SHP77 treated with DMSO at 0.1 percent for 48 hours (cell line): ENCODE data around the gene WNT9B.
A peak's percentile ranks its signal among the peaks of the same experiment; 100 is the strongest.
"Not testable (repeated sequence)": the region's sequence is repeated elsewhere in the genome, so short reads cannot be mapped to it uniquely, and the experiment has no call there.

Source experiments
- DNase-seq: peaks from one replicate; lab custom pipeline; 2025; lab: John Stamatoyannopoulos, UW

Gene WNT9B

DNA sequence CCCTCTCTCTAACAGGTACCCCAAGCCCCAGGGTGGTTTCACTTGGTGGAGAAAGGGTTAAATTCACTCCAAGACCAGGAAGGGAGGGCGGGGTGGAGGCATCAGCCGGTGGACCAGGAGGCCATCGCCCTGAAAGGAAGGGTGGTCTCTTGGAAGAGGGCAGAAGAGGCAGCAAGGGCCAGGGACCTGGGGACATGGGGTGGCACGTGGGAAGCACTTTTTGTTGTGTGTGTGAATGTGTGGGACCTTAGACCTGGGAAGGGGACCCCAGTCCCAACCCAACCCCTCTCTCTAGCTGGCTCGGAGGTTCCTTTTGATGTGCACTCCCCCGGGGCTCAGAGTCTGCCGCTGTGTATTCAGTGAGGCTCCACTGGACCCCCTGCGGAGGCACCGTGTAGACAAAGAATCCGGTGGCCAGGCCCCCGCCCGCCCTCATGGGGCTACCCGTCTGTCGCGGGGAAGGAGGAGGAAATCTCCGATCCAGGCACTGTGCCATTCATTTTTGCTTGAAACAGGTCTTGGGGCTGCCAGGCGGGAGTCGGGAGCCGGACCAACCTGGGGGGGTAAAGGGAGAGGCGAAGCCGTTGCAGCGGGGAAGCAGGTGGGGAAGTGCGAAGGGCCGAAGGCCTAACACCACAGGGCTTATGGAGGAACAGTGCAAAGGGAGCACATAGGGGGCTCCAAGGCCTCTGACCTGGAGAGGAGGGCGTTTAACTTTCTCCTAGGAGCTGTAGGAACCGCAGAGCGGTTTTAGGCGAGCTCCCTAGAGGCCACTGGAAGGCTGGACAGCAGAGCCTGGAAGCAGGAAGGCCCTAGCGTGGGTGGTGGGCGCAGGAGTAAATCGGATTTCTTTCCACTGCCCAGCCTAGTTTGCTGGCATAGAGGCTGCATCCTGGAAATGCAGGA is 29.6 kb upstream of the WNT9B start:
- DNase-seq, result no peak

DNA sequence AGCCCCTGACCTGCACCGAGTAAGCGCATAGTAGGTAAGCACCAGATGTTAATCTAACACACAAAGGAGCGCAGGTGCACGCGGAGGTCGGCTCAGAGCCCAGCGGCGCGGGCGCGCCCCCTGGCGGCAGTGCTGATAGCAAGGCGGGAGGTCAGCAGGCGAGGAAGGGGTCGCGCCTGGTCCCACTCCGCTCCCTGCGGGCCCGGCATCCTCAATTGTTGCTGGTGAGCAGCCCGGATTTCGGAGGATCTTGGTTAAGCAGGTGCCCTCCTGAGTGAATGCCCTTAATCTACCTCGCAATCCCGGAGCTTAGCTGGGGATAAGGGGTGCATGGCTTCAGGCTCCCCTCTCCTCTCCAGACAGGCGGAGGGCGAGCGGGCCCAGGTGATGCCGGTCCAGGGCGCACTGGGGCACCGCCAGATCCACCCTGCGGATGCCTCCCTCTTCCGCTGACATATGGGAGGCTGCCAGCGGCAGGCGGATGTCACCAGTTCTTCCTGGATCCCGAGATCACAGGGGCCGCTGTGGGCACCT is 28.9 kb upstream of the WNT9B start:
- no peak for DNase-seq

- no peak for DNase-seq
These were observed 27.7 kb upstream of the WNT9B start for GRCh38 chr17:46823657-46824056.

DNA sequence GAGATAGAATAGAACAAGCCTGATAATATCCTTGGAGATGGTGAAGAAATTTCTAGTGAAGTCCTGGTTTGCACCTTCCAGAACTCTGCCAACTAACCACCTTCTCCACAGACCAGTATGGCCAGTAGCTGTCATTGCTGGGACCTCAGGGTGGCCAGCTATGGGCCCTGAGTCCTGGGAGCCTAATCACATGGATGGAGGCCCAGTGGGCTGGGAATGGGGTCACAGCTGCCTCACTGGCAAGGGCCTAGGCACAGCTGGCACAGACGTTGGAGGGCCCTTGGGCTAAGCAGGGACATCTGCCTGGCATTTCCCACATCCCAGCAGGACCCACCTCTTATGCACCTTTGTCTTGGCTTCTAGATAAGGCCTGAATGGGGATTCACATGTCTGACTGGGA is 25.3 kb upstream of the WNT9B start:
- no peak for DNase-seq

DNA sequence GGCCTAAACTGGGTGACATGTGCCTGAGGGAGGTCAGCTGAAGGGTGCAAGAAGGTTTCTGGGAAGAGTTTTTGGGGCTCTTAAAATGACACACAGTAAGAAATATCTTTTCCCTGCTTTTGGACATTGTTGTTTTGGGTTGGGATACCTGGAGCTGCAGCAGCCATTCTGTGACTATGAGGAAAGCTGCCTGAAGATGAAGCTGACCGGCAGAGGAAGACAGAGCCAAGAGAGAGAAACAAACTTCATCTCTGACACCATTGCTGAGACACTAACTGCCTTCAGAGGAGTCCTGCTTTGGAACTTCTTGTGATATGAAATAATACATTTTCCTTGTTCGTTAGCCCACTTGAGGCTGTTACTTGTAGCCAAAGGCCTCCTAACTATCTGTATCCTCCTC is 24.1 kb upstream of the WNT9B start:
- no peak for DNase-seq

DNA sequence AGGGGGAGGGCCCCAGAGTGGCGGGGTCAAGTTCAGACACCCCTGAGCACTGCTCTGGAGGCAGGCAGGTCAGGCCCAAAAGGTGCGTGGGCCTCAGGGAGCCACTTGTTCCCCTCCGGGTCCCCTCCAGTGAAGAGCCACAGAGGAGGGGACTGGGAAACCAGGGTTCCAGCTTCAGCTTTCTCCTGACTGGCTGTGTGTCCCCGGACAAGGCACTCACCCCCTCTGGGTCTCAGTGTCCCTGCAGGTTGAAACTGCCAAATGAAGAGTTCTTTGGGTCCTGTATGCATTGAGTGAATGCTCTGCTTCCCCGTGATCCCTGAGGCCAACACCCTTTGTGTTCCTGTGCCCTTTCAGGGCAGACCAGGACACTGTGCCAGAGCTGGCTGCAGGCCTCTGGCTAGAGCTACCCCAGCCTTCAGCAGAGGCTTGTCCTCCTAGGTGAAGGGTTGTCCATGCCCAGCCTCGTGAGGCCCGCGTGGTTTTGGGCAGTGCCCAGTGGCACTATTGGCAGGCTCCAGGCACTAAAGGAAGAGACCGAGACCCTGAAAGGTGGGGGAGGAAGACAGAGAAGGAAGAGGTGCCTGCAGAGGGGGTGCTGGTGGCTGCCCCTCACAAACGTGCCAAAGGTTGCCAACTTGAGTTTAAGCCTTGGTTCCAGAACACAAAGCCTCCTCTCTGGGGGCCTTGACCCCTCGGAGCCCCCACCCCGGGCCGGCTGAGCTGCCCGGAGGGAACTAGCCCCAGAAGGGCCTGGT is 19.6 kb upstream of the WNT9B start:
- DNase-seq, result no peak

DNA sequence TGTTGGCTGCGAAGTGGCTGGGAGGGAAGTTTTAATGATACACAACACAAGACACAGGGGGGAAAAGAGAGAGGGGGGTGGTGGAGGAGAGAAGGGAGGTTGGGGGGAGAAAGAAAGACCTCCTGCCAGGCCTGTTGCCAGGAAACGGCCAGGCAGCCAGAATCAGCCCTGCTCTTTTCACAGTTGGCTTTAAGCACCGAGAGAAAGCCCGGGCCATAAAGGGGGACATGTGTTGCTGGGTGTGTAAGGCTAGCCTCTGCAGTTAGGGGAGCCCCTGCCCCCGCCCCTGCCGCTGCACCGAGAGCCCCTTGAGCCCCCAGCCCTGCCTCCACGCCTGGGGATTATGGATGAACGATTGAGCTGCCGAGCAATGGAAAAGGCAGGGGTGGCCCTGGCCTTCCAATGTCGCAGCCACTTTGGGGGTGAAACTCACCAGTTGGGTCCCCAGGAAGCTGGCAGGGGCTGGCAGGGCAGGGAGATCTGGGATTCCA is 19.0 kb upstream of the WNT9B start:
- DNase-seq, result no peak

GRCh38 chr17:46832945-46833839 is 18.2 kb upstream of the WNT9B start:
- peak; percentile 72 for DNase-seq

DNA sequence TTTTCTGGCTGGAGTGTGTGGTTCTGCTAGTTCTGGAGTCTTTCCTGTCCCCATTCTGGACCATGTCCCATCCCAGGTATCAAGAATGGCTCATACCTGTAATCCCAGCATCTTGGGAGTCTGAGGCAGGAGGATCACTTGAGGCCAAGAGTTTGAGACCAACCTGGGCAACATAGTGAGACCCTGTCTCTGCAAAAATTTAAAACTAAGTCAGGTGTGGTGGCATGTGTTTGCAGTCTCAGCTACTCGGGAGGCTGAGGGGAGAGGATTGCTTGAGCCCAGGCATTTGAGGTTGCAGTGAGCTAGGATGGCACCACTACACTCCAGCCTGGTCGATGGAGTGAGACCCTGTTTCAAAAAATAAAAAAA is 17.6 kb upstream of the WNT9B start:
- DNase-seq, result no peak

- DNase-seq, result no peak
These were observed 16.5 kb upstream of the WNT9B start for GRCh38 chr17:46834846-46835245.

- no peak for DNase-seq
These were observed 14.9 kb upstream of the WNT9B start for GRCh38 chr17:46836500-46836899.

DNA sequence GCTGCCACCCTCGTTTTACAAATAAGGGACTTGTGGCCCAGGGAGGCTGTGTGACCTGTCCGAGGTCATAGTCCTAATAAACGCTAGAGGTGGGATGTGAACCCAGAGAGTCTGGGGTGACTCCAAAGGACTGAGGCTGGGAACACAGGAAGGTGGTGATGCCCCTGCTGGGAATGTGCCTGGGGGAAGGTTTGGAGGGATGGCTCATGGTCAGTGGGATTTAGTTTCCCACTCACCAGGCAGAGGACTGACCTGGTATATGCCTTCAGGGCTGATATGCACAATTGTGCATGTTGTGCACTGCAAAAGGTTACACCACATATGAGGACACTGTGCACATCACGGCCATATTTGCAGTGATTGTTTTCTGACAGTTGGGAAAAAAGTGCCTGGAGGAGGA is 13.9 kb upstream of the WNT9B start:
- no peak for DNase-seq

DNA sequence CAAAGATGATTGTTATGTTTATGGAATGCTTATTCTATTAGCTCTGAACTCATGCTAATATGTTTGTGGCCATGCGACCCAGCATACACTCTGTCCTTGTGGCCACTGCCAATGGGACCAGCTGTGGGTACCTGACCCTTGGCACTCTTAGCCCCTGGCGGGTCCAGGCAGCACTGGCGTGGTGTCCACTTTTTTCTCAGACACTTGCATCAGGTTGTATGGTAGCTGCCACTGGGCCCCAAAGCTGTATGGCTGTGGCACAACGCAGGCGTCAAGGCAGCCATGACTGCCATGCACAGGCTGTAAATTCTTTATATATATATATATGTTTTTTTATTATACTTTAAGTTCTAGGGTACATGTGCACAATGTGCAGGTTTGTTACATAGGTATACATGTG is 12.2 kb upstream of the WNT9B start:
- DNase-seq, result no peak

DNA sequence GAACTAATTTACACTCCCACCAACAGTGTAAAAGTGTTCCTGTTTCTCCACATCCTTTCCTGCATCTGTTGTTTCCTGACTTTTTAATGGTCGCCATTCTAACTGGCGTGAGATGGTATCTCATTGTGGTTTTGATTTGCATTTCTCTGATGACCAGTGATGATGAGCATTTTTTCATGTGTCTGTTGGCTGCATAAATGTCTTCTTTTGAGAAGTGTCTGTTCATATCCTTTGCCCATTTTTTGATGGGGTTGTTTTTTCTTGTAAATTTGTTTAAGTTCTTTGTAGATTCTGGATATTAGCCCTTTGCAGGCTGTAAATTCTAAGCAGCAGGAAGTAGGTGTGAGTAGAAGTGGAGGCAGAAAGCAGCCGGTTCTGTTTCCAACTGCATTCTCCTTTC is 10.8 kb upstream of the WNT9B start:
- not testable (repeated sequence) for DNase-seq

- no peak for DNase-seq
These were observed 9.6 kb upstream of the WNT9B start for GRCh38 chr17:46841561-46842379.

GRCh38 chr17:46842835-46843234 is 8.5 kb upstream of the WNT9B start:
- no peak for DNase-seq

GRCh38 chr17:46847204-46848191 is 3.9 kb upstream of the WNT9B start:
- DNase-seq, result no peak

DNA sequence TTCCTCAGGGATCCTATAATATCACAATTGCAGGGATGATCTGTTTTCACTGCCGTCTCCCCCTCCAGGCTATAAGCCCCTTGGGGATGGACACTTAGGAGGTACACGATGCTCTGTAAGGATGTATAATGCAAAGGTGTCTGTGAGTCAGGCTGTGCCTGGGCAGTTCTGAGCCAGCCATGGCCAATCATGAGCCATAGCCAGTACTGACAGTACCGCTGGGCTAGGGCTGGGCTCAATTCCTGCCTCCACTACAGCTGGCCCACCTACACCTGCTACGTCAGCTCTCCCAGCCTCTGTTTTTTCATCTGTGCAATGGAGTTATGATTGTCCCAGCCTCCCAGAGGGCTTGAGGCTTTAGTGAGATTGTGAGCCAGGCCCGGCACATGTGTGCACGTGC is 2.8 kb upstream of the WNT9B start:
- DNase-seq, result no peak

DNA sequence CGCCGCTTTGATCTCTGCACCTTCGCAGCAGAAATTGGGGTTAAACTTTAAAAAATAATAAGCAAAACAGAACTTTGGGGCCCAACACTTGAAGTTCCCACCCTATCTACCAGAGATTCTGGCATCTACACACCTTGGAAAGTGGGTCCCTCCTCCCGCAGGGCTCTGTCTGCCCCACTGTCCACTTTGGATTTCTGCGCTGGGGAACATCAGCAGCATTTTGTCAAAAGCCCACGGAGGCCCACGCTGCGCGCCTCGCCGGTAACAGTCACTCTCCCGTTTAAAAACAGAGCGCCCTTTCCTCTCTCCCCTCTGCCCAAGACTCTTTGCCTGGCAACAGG is 725 bp upstream of the WNT9B start:
- DNase-seq, result no peak

DNA sequence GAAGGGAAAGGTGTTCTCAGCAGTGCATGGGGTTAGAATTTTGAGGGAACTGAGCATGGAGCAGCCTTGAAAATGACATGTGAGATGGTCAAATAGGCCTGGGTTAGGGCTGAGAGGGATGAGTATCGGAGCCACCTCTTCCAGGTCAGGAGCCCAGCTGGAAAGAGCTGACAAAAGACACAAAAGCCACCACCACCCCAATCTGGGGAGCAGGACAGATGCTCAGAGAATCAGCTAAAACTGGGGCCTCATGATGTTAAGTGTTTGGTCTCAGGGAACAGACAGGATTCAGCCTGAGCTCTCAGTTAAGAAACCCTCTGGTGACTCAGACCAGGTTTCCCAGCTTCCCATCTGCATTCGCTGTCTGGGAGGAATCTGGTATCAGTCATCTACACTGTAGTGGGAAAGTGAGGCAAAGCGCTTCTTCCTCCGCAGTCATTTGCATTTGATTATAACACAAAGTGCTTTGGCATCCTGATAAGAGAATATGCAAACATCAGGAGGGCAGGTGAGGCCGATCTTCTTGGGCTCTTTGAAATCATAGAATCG is 2.6 kb downstream of the WNT9B start:
- no peak for DNase-seq
